H1 (cell line): ENCODE results near the gene GNB3. TPM values are rescaled to one million over a fixed set of nuclear protein-coding genes. Genes with fewer than 3 reads are reported as not detected.

ENCODE experiments used
- BRCA1 ChIP-seq: IDR thresholded peaks from 2 replicates; pipeline ENCODE4 v1.6.1; 2012; ENCODE audit warnings: low read depth, low read length, improper control_type of control experiment
- EZH2 ChIP-seq: fragments of 200-600 bp; sonication (generic); IDR thresholded peaks from 2 replicates; pipeline ENCODE4 v1.7.1; 2012; ENCODE audit warnings: low read depth, mild to moderate bottlenecking, moderate library complexity, low read length, inconsistent platforms; ENCODE audit not compliant: severe bottlenecking
- FOSL1 ChIP-seq: IDR thresholded peaks from 2 replicates; pipeline ENCODE4 v1.6.1; 2011; ENCODE audit warnings: mild to moderate bottlenecking, low read depth, low read length, moderate library complexity; ENCODE audit not compliant: insufficient read depth
- MAFK ChIP-seq: IDR thresholded peaks from 2 replicates; pipeline ENCODE4 v1.6.1; 2012; ENCODE audit warnings: low read depth, mild to moderate bottlenecking, improper control_type of control experiment, low read length
- POLR2A ChIP-seq, 2 experiments: IDR thresholded peaks; 1 replicate in 1 of 2; 2 replicates in 1 of 2; pipeline ENCODE4 v1.6.1; 2011; ENCODE audit warnings: low read depth in 2 of 2, low read length in 2 of 2, mild to moderate bottlenecking in 2 of 2; ENCODE audit errors: control extremely low read depth in 1 of 2
- RFX5 ChIP-seq: IDR thresholded peaks from 2 replicates; pipeline ENCODE4 v1.6.1; 2011; ENCODE audit warnings: low read depth, low read length, improper control_type of control experiment, borderline replicate concordance
- TAF7 ChIP-seq: optimal IDR thresholded peaks from 2 replicates; pipeline ENCODE3; 2011; ENCODE audit warnings: low read depth, mild to moderate bottlenecking, inconsistent platforms, low read length, moderate library complexity, borderline replicate concordance
- TBP ChIP-seq: IDR thresholded peaks from 2 replicates; pipeline ENCODE4 v1.6.1; 2011; ENCODE audit warnings: low read depth, low read length, improper control_type of control experiment
- polyA plus RNA-seq, 7 experiments: library from polyadenylated mRNA; depleted of rRNA in 3 of 7; stranded (reverse) in 5 of 7; unstranded in 2 of 7; fragments of >200 nt in 5 of 7; fragments of 200-250 nt in 2 of 7; gene quantifications; 1 replicate in 5 of 7; 2 replicates in 1 of 7; 4 replicates in 1 of 7; pipeline versions ENCODE4 v1.2.1 to v1.2.3, GENCODE V29; 2011 to 2013; ENCODE audit warnings: missing spikeins in 2 of 7, mixed read lengths in 2 of 7
- total RNA-seq: library from RNA; stranded (reverse); fragmentation: NEBNext Ultra II Directional; extraction: Animal tissue kit (Norgen Biotek cat#: 25700); gene quantifications from 2 replicates; pipeline ENCODE4 v1.2.1, GENCODE V29; 2021

The GNB3 gene
- total and polyA plus RNA-seq, 2 of the 8 experiments (the other 6 are each of a cell fraction or from before 2014, with no cell fraction given): 9.9 TPM

DNA sequence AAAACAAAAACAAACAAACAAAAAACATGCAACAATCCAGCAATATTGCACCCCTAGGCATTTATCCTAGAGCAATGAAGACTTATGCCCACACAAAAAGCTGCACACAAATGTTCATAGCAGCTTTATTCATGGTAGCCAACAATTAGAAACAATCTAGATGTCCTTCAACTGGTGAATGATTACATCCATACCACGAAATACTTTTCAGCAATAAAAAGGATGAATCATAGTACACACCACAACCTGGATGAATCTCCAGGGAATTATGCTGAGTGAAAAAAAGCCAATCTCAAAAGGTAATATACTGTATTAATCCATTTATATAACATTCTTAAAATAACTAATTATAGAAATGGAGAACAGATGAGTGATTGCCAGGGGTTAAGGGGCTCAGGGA is 33.6 kb upstream of the GNB3 start (continued):
- TF ChIP-seq BRCA1: no peak
- no peak for TF ChIP-seq EZH2
- no peak for TF ChIP-seq TBP
- TF ChIP-seq TAF7: no peak
- no peak for TF ChIP-seq FOSL1
- no peak for TF ChIP-seq MAFK
- no peak for TF ChIP-seq RFX5
- no peak for TF ChIP-seq POLR2A (IDR thresholded peaks at IDR 0.05; ENCODE audit: control extremely low read depth in 1 of 2, low read depth in 2 of 2, low read length in 2 of 2)
